Neural cell (in vitro differentiated cells): ENCODE results near the gene ITGA2B. TPM values are rescaled to one million over a fixed set of nuclear protein-coding genes. Genes with fewer than 3 reads are reported as not detected.

Experiments
- H2AFZ ChIP-seq: fragments of 200-600, 300-800 bp; sonication (generic), shearing (Covaris generic); 2 replicates; pipeline ENCODE4 v1.6.0; 2014; ENCODE audit warnings: low read depth, mild to moderate bottlenecking, antibody characterized with exemption, low read length, moderate library complexity
- H3F3A ChIP-seq: fragments of 200-600 bp; shearing (Covaris generic); 2 replicates; pipeline ENCODE4 v1.6.1; 2016; ENCODE audit warnings: mild to moderate bottlenecking, moderate library complexity, mixed read lengths, antibody characterized with exemption, low read length; ENCODE audit not compliant: insufficient read depth, poor library complexity, severe bottlenecking
- H3K27ac ChIP-seq: fragments of 200-600, 300-800 bp; sonication (generic), shearing (Covaris generic); 2 replicates; pipeline ENCODE4 v1.5.1; 2014; ENCODE audit warnings: mild to moderate bottlenecking, low read length, moderate library complexity
- H3K27me3 ChIP-seq: fragments of 300-800, 200-600 bp; sonication (generic), shearing (Covaris generic); 2 replicates; pipeline ENCODE4 v1.6.0; 2014; ENCODE audit warnings: mild to moderate bottlenecking, low read depth, low read length, moderate library complexity; ENCODE audit not compliant: insufficient read depth
- H3K36me3 ChIP-seq: fragments of 300-800, 200-600 bp; sonication (generic), shearing (Covaris generic); 2 replicates; pipeline ENCODE4 v1.5.1; 2014; ENCODE audit warnings: mild to moderate bottlenecking, antibody characterized with exemption, low read length, moderate library complexity; ENCODE audit not compliant: insufficient read depth
- H3K4me2 ChIP-seq: fragments of 300-800, 200-600 bp; sonication (generic), shearing (Covaris generic); 2 replicates; pipeline ENCODE4 v1.6.0; 2014; ENCODE audit warnings: mild to moderate bottlenecking, low read length
- H3K4me3 ChIP-seq: fragments of 300-800, 200-600 bp; sonication (generic), shearing (Covaris generic); 2 replicates; pipeline ENCODE4 v1.5.1; 2014; ENCODE audit warnings: mild to moderate bottlenecking, low read length, moderate library complexity
- H3K79me2 ChIP-seq: fragments of 200-600 bp; shearing (Covaris generic); replicated peaks from 2 replicates; pipeline ENCODE4 v1.6.0; 2014; ENCODE audit warnings: mild to moderate bottlenecking, low read length, moderate library complexity; ENCODE audit not compliant: insufficient read depth
- H3K9ac ChIP-seq: fragments of 300-800, 200-600 bp; sonication (generic), shearing (Covaris generic); 2 replicates; pipeline ENCODE4 v1.6.1; 2016; ENCODE audit warnings: mild to moderate bottlenecking, low read length, mixed read lengths
- H3K9me2 ChIP-seq: fragments of 200-600 bp; shearing (Covaris generic); 2 replicates; pipeline ENCODE4 v1.6.1; 2016; ENCODE audit warnings: mild to moderate bottlenecking, low read length, mixed read lengths; ENCODE audit not compliant: insufficient read depth
- H3K9me3 ChIP-seq: fragments of 200-600, 300-800 bp; sonication (generic), shearing (Covaris generic); 2 replicates; pipeline ENCODE4 v1.6.1; 2016; ENCODE audit warnings: mild to moderate bottlenecking, mixed run types, low read length, moderate library complexity, mixed read lengths
- H4K20me1 ChIP-seq: fragments of 200-600 bp; shearing (Covaris generic); 2 replicates; pipeline ENCODE4 v1.6.1; 2016; ENCODE audit warnings: mild to moderate bottlenecking, mixed run types; ENCODE audit not compliant: insufficient read depth
- EP300 ChIP-seq: fragments of 450-650 bp; conservative IDR thresholded peaks from 2 replicates; pipeline ENCODE4 v1.6.1; 2014; ENCODE audit warnings: antibody characterized with exemption, mild to moderate bottlenecking, moderate library complexity; ENCODE audit not compliant: poor library complexity, severe bottlenecking
- EZH2 ChIP-seq: fragments of 200-600, 300-800 bp; shearing (Covaris generic), sonication (generic); IDR thresholded peaks from 2 replicates; pipeline ENCODE4 v1.6.1; 2014; ENCODE audit warnings: antibody characterized with exemption, low read length, borderline replicate concordance, mild to moderate bottlenecking; ENCODE audit not compliant: insufficient read depth, poor library complexity, severe bottlenecking
- MXI1 ChIP-seq: fragments of 450-650 bp; conservative IDR thresholded peaks from 2 replicates; pipeline ENCODE4 v1.6.1; 2014; ENCODE audit warnings: antibody characterized with exemption, mild to moderate bottlenecking; ENCODE audit not compliant: poor library complexity, severe bottlenecking
- POLR2AphosphoS5 ChIP-seq: IDR thresholded peaks from 2 replicates; pipeline ENCODE4 v1.6.1; 2012
- RAD21 ChIP-seq: fragments of 450-650 bp; conservative IDR thresholded peaks from 2 replicates; pipeline ENCODE4 v1.6.1; 2014; ENCODE audit warnings: antibody characterized with exemption, mild to moderate bottlenecking, moderate library complexity
- SMC3 ChIP-seq: fragments of 450-650 bp; conservative IDR thresholded peaks from 2 replicates; pipeline ENCODE4 v1.6.1; 2014; ENCODE audit warnings: antibody characterized with exemption, mild to moderate bottlenecking, moderate library complexity; ENCODE audit not compliant: poor library complexity
- TAF1 ChIP-seq: IDR thresholded peaks from 2 replicates; pipeline ENCODE4 v1.6.1; 2012; ENCODE audit warnings: low read depth
- polyA plus RNA-seq: library from polyadenylated mRNA; depleted of rRNA; stranded (reverse); fragments of >200 nt; gene quantifications from 2 replicates; pipeline ENCODE4 v1.2.3, GENCODE V29; 2014
- TF ChIP-seq, protein P1 (sequence below): fragments of 450-650 bp; IDR thresholded peaks from 2 replicates; pipeline ENCODE4 v1.5.1; 2014; ENCODE audit warnings: antibody characterized with exemption, mild to moderate bottlenecking, moderate library complexity; ENCODE audit not compliant: poor library complexity, severe bottlenecking
- TF ChIP-seq, protein P2 (sequence below): IDR thresholded peaks from 2 replicates; pipeline ENCODE4 v1.6.1; 2012; ENCODE audit warnings: borderline replicate concordance

Gene ITGA2B
- polyA plus RNA-seq, 1 donor from 2014 or later: 3.1 TPM

DNA sequence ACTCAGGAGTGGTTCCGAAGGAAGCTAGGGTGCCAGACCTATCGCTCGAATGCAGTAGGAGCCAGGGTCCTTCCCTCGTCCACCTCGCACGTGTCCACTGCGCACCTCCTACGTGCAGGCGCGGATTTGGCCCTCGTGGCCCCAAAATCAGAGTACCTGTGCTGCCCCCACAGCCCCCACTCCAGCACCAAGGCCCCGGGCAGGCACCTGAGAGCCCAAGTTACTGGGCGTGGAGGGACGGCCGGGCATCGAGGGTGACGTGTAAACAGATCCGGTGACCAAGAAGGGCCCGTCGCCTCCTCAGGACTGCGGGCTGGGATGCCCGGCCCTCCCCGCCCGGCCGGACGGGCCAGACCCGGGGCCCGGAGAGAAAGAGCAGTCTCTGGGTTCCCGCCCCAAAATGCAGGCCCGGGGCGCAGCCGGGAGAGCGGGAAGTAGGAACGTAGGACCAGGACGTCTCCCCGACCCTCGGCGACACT, 65.3 kb downstream of the ITGA2B start:
- no peaks in the 10 kb centered on the region for H3K9me2 ChIP-seq
- H3K9me3 ChIP-seq: no peaks in the 10 kb centered on the region
- H3F3A ChIP-seq: no peaks in the 10 kb centered on the region
- no peak overlapping the region for H2AFZ ChIP-seq
- no peak overlapping the region for H3K27ac ChIP-seq
- H3K9ac ChIP-seq: peak overlapping the region; percentile 69
- no peaks in the 10 kb centered on the region for H3K36me3 ChIP-seq
- H3K4me2 ChIP-seq: peak overlapping the region; percentile 78
- peaks cover 7% of the 10 kb centered on the region for H3K27me3 ChIP-seq
- TF ChIP-seq TAF1: peak; percentile 1
- no peak for TF ChIP-seq MXI1
- H3K79me2 ChIP-seq: peaks cover 5% of the 10 kb centered on the region
- H4K20me1 ChIP-seq: no peaks in the 10 kb centered on the region
- peak overlapping the region; percentile 95 for H3K4me3 ChIP-seq

DNA sequence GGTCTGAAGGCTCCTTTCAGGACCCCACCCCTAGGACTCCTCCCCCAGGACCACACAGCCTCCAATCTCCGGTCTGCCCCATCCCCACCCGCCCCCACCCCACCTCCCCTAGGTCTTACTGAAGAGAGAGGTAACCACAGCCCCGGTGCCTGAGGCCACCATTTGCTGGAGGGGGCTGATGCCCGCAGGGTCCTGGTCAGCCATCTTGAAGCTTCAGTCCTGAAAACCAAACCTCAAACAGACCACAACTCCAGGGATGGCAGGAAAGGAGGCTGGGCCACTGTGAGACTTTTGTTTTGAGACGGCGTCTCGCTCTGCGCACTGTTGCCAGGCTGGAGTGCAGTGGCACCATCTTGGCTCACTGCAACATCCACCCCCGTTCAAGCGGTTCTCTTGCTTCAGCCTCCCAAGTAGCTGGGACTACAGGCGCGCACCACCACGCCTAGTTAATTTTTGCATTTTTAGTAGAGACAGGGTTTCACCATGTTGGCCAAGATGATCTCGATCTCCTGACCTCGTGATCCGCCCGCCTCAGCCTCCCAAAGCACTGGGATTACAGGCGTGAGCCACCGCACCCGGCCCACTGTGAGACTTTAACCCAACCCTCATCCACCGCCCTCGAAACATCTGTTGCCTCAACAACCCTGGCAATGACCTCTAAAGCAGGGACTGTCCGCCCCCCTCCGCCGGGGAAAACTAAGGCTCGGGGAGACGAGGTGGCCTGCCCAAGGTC, 65.9 kb downstream of the ITGA2B start:
- Histone ChIP-seq H3K4me2 (peak overlapping the region; percentile 78), H3K36me3 (no peaks in the 10 kb centered on the region), H3K9me3 (no peaks in the 10 kb centered on the region), H2AFZ (no peak overlapping the region), H3K4me3 (peak overlapping the region; percentile 95), H4K20me1 (no peaks in the 10 kb centered on the region), H3K79me2 (peaks cover 5% of the 10 kb centered on the region), H3K27me3 (peaks cover 7% of the 10 kb centered on the region), H3F3A (no peaks in the 10 kb centered on the region), H3K27ac (no peak overlapping the region), H3K9me2 (no peaks in the 10 kb centered on the region), H3K9ac (peak overlapping the region; percentile 69)
- TF ChIP-seq SMC3: no peak

DNA sequence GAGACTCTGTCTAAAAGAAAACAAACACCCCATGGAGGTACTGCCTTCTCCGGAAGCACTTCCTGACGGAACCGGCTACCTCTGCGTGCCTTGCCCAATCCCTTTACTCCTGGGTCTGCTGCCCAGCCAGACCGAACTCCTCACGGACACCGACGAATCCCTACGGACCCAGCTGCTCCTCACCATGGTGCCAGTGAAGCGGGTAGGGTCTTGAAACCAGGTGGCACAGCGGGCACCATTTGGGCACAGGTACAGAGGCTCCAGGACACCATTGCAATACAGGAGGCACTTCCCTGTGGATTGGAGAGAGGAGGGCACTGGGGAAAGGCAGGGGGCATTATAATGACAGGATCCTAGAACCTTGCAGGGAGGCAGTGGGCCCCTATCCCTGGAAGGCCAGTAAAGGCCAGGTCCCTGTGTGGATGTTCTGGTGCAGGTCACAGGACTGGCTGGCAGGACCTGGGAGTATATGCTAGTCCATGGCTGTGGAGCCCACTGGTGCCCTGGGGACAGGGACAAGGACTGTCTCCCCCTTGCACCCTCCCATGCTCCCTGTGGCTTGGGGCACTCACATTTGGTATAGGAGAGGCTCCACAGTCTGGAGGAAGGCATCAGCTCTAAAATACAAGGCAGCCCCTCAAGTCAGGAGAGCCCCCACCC, 67.1 kb downstream of the ITGA2B start:
- no peak overlapping the region for H2AFZ ChIP-seq
- H3K4me3 ChIP-seq: no peak overlapping the region
- TF ChIP-seq POLR2AphosphoS5: no peak
- TF ChIP-seq, protein P1, sequence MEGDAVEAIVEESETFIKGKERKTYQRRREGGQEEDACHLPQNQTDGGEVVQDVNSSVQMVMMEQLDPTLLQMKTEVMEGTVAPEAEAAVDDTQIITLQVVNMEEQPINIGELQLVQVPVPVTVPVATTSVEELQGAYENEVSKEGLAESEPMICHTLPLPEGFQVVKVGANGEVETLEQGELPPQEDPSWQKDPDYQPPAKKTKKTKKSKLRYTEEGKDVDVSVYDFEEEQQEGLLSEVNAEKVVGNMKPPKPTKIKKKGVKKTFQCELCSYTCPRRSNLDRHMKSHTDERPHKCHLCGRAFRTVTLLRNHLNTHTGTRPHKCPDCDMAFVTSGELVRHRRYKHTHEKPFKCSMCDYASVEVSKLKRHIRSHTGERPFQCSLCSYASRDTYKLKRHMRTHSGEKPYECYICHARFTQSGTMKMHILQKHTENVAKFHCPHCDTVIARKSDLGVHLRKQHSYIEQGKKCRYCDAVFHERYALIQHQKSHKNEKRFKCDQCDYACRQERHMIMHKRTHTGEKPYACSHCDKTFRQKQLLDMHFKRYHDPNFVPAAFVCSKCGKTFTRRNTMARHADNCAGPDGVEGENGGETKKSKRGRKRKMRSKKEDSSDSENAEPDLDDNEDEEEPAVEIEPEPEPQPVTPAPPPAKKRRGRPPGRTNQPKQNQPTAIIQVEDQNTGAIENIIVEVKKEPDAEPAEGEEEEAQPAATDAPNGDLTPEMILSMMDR: no peak
- no peak for TF ChIP-seq EP300
- no peak for TF ChIP-seq MXI1
- no peak for TF ChIP-seq TAF1
- TF ChIP-seq, protein P2, sequence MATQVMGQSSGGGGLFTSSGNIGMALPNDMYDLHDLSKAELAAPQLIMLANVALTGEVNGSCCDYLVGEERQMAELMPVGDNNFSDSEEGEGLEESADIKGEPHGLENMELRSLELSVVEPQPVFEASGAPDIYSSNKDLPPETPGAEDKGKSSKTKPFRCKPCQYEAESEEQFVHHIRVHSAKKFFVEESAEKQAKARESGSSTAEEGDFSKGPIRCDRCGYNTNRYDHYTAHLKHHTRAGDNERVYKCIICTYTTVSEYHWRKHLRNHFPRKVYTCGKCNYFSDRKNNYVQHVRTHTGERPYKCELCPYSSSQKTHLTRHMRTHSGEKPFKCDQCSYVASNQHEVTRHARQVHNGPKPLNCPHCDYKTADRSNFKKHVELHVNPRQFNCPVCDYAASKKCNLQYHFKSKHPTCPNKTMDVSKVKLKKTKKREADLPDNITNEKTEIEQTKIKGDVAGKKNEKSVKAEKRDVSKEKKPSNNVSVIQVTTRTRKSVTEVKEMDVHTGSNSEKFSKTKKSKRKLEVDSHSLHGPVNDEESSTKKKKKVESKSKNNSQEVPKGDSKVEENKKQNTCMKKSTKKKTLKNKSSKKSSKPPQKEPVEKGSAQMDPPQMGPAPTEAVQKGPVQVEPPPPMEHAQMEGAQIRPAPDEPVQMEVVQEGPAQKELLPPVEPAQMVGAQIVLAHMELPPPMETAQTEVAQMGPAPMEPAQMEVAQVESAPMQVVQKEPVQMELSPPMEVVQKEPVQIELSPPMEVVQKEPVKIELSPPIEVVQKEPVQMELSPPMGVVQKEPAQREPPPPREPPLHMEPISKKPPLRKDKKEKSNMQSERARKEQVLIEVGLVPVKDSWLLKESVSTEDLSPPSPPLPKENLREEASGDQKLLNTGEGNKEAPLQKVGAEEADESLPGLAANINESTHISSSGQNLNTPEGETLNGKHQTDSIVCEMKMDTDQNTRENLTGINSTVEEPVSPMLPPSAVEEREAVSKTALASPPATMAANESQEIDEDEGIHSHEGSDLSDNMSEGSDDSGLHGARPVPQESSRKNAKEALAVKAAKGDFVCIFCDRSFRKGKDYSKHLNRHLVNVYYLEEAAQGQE: no peak
- no peak for TF ChIP-seq EZH2
- no peak for TF ChIP-seq RAD21
- no peak for TF ChIP-seq SMC3

More for the DNA sequence above, 67.1 kb downstream of the ITGA2B start:
- no peak overlapping the region for H3K9ac ChIP-seq
- H4K20me1 ChIP-seq: no peaks in the 10 kb centered on the region
- H3K4me2 ChIP-seq: no peak overlapping the region
- no peaks in the 10 kb centered on the region for H3F3A ChIP-seq
- H3K36me3 ChIP-seq: peaks cover 9% of the 10 kb centered on the region
- H3K9me2 ChIP-seq: no peaks in the 10 kb centered on the region
- H3K9me3 ChIP-seq: no peaks in the 10 kb centered on the region
- peaks cover 7% of the 10 kb centered on the region for H3K27me3 ChIP-seq
- peaks cover 5% of the 10 kb centered on the region for H3K79me2 ChIP-seq
- H3K27ac ChIP-seq: no peak overlapping the region
